HG03378 (cell line): Measurements from ENCODE around the gene KIAA1217.
"Not testable (repeated sequence)": the region's sequence is repeated elsewhere in the genome, so short reads cannot be mapped to it uniquely, and the experiment has no call there.

Experiments
- ATAC-seq: cut with Tn5 transposase; IDR thresholded peaks from one replicate; pipeline ENCODE4 v1.9.1; 2021; ENCODE audit warnings: mild to moderate bottlenecking, moderate library complexity; ENCODE audit not compliant: unreplicated experiment

The KIAA1217 gene

GRCh38 chr10:24462291-24462813 lies 253.4 kb downstream of the KIAA1217 start:
- ATAC-seq: no peak

GRCh38 chr10:24462889-24463552 lies 254.1 kb downstream of the KIAA1217 start:
- no peak for ATAC-seq

- ATAC-seq: no peak
Observed at GRCh38 chr10:24463611-24464426, 254.9 kb downstream of the KIAA1217 start.

- no peak for ATAC-seq
Observed at GRCh38 chr10:24465124-24465874, 256.4 kb downstream of the KIAA1217 start.

GRCh38 chr10:24465891-24466818 lies 257.2 kb downstream of the KIAA1217 start:
- ATAC-seq: peak; percentile 67

GRCh38 chr10:24467136-24467535 lies 258.2 kb downstream of the KIAA1217 start:
- ATAC-seq: no peak

- ATAC-seq: no peak
Observed at GRCh38 chr10:24467605-24468004, 258.7 kb downstream of the KIAA1217 start.

GRCh38 chr10:24468281-24468751 lies 259.4 kb downstream of the KIAA1217 start:
- ATAC-seq: no peak

GRCh38 chr10:24469993-24470392 lies 261.1 kb downstream of the KIAA1217 start:
- no peak for ATAC-seq

GRCh38 chr10:24475598-24475997 lies 266.7 kb downstream of the KIAA1217 start:
- no peak for ATAC-seq

- ATAC-seq: no peak
Observed at GRCh38 chr10:24476913-24477701, 268.2 kb downstream of the KIAA1217 start.

- no peak for ATAC-seq
Observed at GRCh38 chr10:24477915-24478314, 269.0 kb downstream of the KIAA1217 start.

- no peak for ATAC-seq
Observed at GRCh38 chr10:24479806-24480205, 270.9 kb downstream of the KIAA1217 start.

GRCh38 chr10:24480447-24480846 lies 271.5 kb downstream of the KIAA1217 start:
- no peak for ATAC-seq

GRCh38 chr10:24481241-24481640 lies 272.3 kb downstream of the KIAA1217 start:
- no peak for ATAC-seq

GRCh38 chr10:24482713-24483112 lies 273.8 kb downstream of the KIAA1217 start:
- not testable (repeated sequence) for ATAC-seq

GRCh38 chr10:24483701-24484100 lies 274.8 kb downstream of the KIAA1217 start:
- peak; percentile 93 for ATAC-seq

GRCh38 chr10:24484771-24485170 lies 275.8 kb downstream of the KIAA1217 start:
- ATAC-seq: no peak

GRCh38 chr10:24485304-24485703 lies 276.4 kb downstream of the KIAA1217 start:
- ATAC-seq: no peak
